OCI-LY1 (cell line): ENCODE measurements around the gene CDC25B.
A peak's percentile ranks its signal among the peaks of the same experiment; 100 is the strongest.

ENCODE experiments used
- H2AFZ ChIP-seq: fragments of 200-600 bp; sonication (generic), shearing (Covaris generic); 2 replicates; pipeline ENCODE4 v1.6.0; 2014; ENCODE audit warnings: antibody characterized with exemption, mild to moderate bottlenecking, low read length
- H3F3A ChIP-seq: fragments of 200-600 bp; sonication (generic), shearing (Covaris generic); 2 replicates; pipeline ENCODE4 v1.6.0; 2014; ENCODE audit warnings: mild to moderate bottlenecking, antibody characterized with exemption, low read length, moderate library complexity; ENCODE audit not compliant: insufficient read depth
- H3K27ac ChIP-seq: fragments of 200-600 bp; sonication (generic); 2 replicates; pipeline ENCODE4 v1.5.1; 2014; ENCODE audit warnings: low read length, mixed run types, mild to moderate bottlenecking, low read depth; ENCODE audit not compliant: poor library complexity, severe bottlenecking
- H3K27me3 ChIP-seq: fragments of 200-600 bp; sonication (generic); 2 replicates; pipeline ENCODE4 v1.6.0; 2014; ENCODE audit warnings: antibody characterized with exemption, mild to moderate bottlenecking, low read length, moderate library complexity; ENCODE audit not compliant: insufficient read depth
- H3K36me3 ChIP-seq: fragments of 200-600 bp; sonication (generic); 2 replicates; pipeline ENCODE4 v1.6.1; 2014; ENCODE audit warnings: mild to moderate bottlenecking, antibody characterized with exemption, low read length, moderate library complexity, mixed read lengths; ENCODE audit not compliant: insufficient read depth
- H3K4me1 ChIP-seq: fragments of 200-600 bp; sonication (generic); 2 replicates; pipeline ENCODE4 v1.5.1; 2014; ENCODE audit warnings: mild to moderate bottlenecking, low read length, moderate library complexity; ENCODE audit not compliant: insufficient read depth, severe bottlenecking
- H3K4me2 ChIP-seq: fragments of 200-600 bp; sonication (generic), shearing (Covaris generic); 2 replicates; pipeline ENCODE4 v1.6.1; 2014; ENCODE audit warnings: low read length
- H3K4me3 ChIP-seq: fragments of 200-600 bp; sonication (generic); 2 replicates; pipeline ENCODE4 v1.5.1; 2014; ENCODE audit warnings: low read length, low read depth, mild to moderate bottlenecking, mixed read lengths; ENCODE audit not compliant: poor library complexity, severe bottlenecking
- H3K79me2 ChIP-seq: fragments of 200-600 bp; shearing (Covaris generic); 2 replicates; pipeline ENCODE4 v1.6.1; 2016; ENCODE audit warnings: mixed run types, low read length, mixed read lengths; ENCODE audit not compliant: insufficient read depth
- H3K9ac ChIP-seq: fragments of 200-600 bp; sonication (generic), shearing (Covaris generic); 2 replicates; pipeline ENCODE4 v1.6.1; 2014; ENCODE audit warnings: mild to moderate bottlenecking, low read length, mixed read lengths
- H3K9me2 ChIP-seq: fragments of 200-600 bp; sonication (generic), shearing (Covaris generic); 2 replicates; pipeline ENCODE4 v1.6.1; 2014; ENCODE audit warnings: low read depth, mild to moderate bottlenecking, low read length, mixed read lengths
- H3K9me3 ChIP-seq: fragments of 200-600 bp; shearing (Covaris generic); 2 replicates; pipeline ENCODE4 v1.6.1; 2014; ENCODE audit warnings: low read length, mixed read lengths
- H4K20me1 ChIP-seq: fragments of 200-600 bp; sonication (generic), shearing (Covaris generic); 2 replicates; pipeline ENCODE4 v1.6.0; 2016; ENCODE audit warnings: mild to moderate bottlenecking, low read length; ENCODE audit not compliant: insufficient read depth
- CTCF ChIP-seq: fragments of 200-600 bp; sonication (generic), shearing (Covaris generic); IDR thresholded peaks from 2 replicates; pipeline ENCODE4 v1.5.1; 2017; ENCODE audit warnings: mild to moderate bottlenecking, antibody characterized with exemption, low read length, moderate library complexity, mixed read lengths
- EZH2 ChIP-seq: fragments of 200-600 bp; sonication (generic), shearing (Covaris generic); IDR thresholded peaks from 2 replicates; pipeline ENCODE4 v1.8.0; 2017; ENCODE audit warnings: borderline replicate concordance, mixed run types, mild to moderate bottlenecking, antibody characterized with exemption, low read length, moderate library complexity, mixed read lengths

The CDC25B gene

GRCh38 chr20:3820048-3820900, 24.2 kb downstream of the CDC25B start, which contains the start of gene AP5S1:
AP5S1 (plus strand) TSS chr20:3820547; CDS start chr20:3822118, 1,571 bp downstream.
- Histone ChIP-seq H3F3A (no peaks in the 10 kb centered on the region), H2AFZ (peak within 1 kb of the TSS; percentile 96; the same call in 1 of the 2 replicates), H3K36me3 (peaks cover 16% of the 10 kb centered on the region; the same call in 1 of the 2 replicates), H3K27ac (peak within 1 kb of the TSS; percentile 76), H3K79me2 (no peaks in the 10 kb centered on the region), H3K4me1 (peaks cover 27% of the 10 kb centered on the region), H3K4me2 (peak within 1 kb of the TSS; percentile 59), H3K4me3 (peak within 1 kb of the TSS; percentile 62), H3K9me2 (no peaks in the 10 kb centered on the region), H3K9ac (peak within 1 kb of the TSS; percentile 72), H3K9me3 (no peaks in the 10 kb centered on the region), H4K20me1 (no peaks in the 10 kb centered on the region), H3K27me3 (no peaks in the 10 kb centered on the region)
- TF ChIP-seq EZH2 (no peak), CTCF (peak; percentile 99)

- Histone ChIP-seq H3K4me1 (peaks cover 27% of the 10 kb centered on the region), H3K9me2 (no peaks in the 10 kb centered on the region), H3K9ac (peak overlapping the region; percentile 72), H3K27ac (peak overlapping the region; percentile 76), H3F3A (no peaks in the 10 kb centered on the region), H3K36me3 (peaks cover 22% of the 10 kb centered on the region; the same call in 1 of the 2 replicates), H3K27me3 (no peaks in the 10 kb centered on the region), H3K4me3 (peak overlapping the region; percentile 62), H3K9me3 (no peaks in the 10 kb centered on the region), H2AFZ (no peak overlapping the region), H3K79me2 (no peaks in the 10 kb centered on the region), H3K4me2 (peak overlapping the region; percentile 59), H4K20me1 (no peaks in the 10 kb centered on the region)
- TF ChIP-seq EZH2 (no peak), CTCF (no peak)
These were observed 25.0 kb downstream of the CDC25B start for GRCh38 chr20:3820901-3821727.

- Histone ChIP-seq H3K27ac (no peak overlapping the region), H3K9ac (no peak overlapping the region), H3K79me2 (no peaks in the 10 kb centered on the region), H3K9me3 (no peaks in the 10 kb centered on the region), H3K4me2 (no peak overlapping the region), H3K4me1 (peaks cover 27% of the 10 kb centered on the region), H3F3A (no peaks in the 10 kb centered on the region), H3K27me3 (no peaks in the 10 kb centered on the region), H3K4me3 (no peak overlapping the region), H2AFZ (no peak overlapping the region), H3K36me3 (peaks cover 26% of the 10 kb centered on the region; the same call in 1 of the 2 replicates), H4K20me1 (no peaks in the 10 kb centered on the region), H3K9me2 (no peaks in the 10 kb centered on the region)
- TF ChIP-seq CTCF (no peak), EZH2 (no peak)
These were observed 25.9 kb downstream of the CDC25B start for GRCh38 chr20:3821996-3822395.
